GM21515 (cell line): Measurements from ENCODE around the gene ABHD17B.
"Not testable (repeated sequence)": the region's sequence is repeated elsewhere in the genome, so short reads cannot be mapped to it uniquely, and the experiment has no call there.

Experiments
- ATAC-seq: cut with Tn5 transposase; IDR thresholded peaks from one replicate; pipeline ENCODE4 v1.9.1; 2021; ENCODE audit not compliant: unreplicated experiment

The ABHD17B gene

GRCh38 chr9:71911061-71911907 lies at the start of gene ABHD17B, which contains the start of gene C9orf85:
Gene ABHD17B, minus strand, starts transcription at chr9:71911193. Its CDS starts 36,113 bp downstream, at chr9:71875080.
Gene C9orf85, plus strand, starts transcription at chr9:71911639. Its CDS starts 96 bp downstream, at chr9:71911735.
- ATAC-seq, result peak; percentile 94

GRCh38 chr9:71955300-71955915 lies 44.4 kb upstream of the ABHD17B start:
- no peak for ATAC-seq

- ATAC-seq, result not testable (repeated sequence)
Measured at GRCh38 chr9:71954652-71955051, 43.7 kb upstream of the ABHD17B start.

- ATAC-seq, result no peak
Measured at GRCh38 chr9:71944754-71945375, 33.9 kb upstream of the ABHD17B start.

- ATAC-seq, result no peak
Measured at GRCh38 chr9:71941998-71942567, 31.1 kb upstream of the ABHD17B start.

- ATAC-seq, result no peak
Measured at GRCh38 chr9:71941060-71941568, 30.1 kb upstream of the ABHD17B start.

- no peak for ATAC-seq
Measured at GRCh38 chr9:71937898-71938297, 26.9 kb upstream of the ABHD17B start.

GRCh38 chr9:71937070-71937625 lies 26.2 kb upstream of the ABHD17B start:
- ATAC-seq, result no peak

- ATAC-seq, result no peak
Measured at GRCh38 chr9:71936066-71936465, 25.1 kb upstream of the ABHD17B start.

- no peak for ATAC-seq
Measured at GRCh38 chr9:71931166-71931565, 20.2 kb upstream of the ABHD17B start.

- no peak for ATAC-seq
Measured at GRCh38 chr9:71929791-71930440, 18.9 kb upstream of the ABHD17B start.

- no peak for ATAC-seq
Measured at GRCh38 chr9:71929223-71929622, 18.2 kb upstream of the ABHD17B start.

GRCh38 chr9:71928806-71929205 lies 17.8 kb upstream of the ABHD17B start:
- no peak for ATAC-seq

- ATAC-seq, result no peak
Measured at GRCh38 chr9:71928376-71928775, 17.4 kb upstream of the ABHD17B start.

GRCh38 chr9:71925834-71926233 lies 14.8 kb upstream of the ABHD17B start:
- ATAC-seq, result no peak

- ATAC-seq, result no peak
Measured at GRCh38 chr9:71924576-71924975, 13.6 kb upstream of the ABHD17B start.

- ATAC-seq, result no peak
Measured at GRCh38 chr9:71921190-71921814, 10.3 kb upstream of the ABHD17B start.

- ATAC-seq, result no peak
Measured at GRCh38 chr9:71920456-71921189, 9.6 kb upstream of the ABHD17B start.

GRCh38 chr9:71918419-71918818 lies 7.4 kb upstream of the ABHD17B start:
- no peak for ATAC-seq
